Measurements from ENCODE around the gene TAOK2. TPM values are rescaled to one million over a fixed set of nuclear protein-coding genes. Genes with fewer than 3 reads are reported as not detected.
A peak's percentile ranks its signal among the peaks of the same experiment; 100 is the strongest.

TAOK2 gene
- total and polyA plus RNA-seq, 2 experiments from 2014 or later = 24.5 to 33.4 TPM

- H3K27ac ChIP-seq = peak overlapping the region; percentile 94
Observed at GRCh38 chr16:29993903-29994599, 20.4 kb downstream of the TAOK2 start.

GRCh38 chr16:29994600-29995323, 21.1 kb downstream of the TAOK2 start:
- no peaks in the 10 kb centered on the region for H3K9me3 ChIP-seq (ENCODE audit: low read depth)
- no peak for TF ChIP-seq EZH2phosphoT487 (IDR thresholded peaks at IDR 0.05; ENCODE audit: low read depth, severe bottlenecking, unreplicated experiment)
- no peak for TF ChIP-seq EZH2 (IDR thresholded peaks at IDR 0.05; ENCODE audit: borderline replicate concordance)
- TF ChIP-seq, protein P1, sequence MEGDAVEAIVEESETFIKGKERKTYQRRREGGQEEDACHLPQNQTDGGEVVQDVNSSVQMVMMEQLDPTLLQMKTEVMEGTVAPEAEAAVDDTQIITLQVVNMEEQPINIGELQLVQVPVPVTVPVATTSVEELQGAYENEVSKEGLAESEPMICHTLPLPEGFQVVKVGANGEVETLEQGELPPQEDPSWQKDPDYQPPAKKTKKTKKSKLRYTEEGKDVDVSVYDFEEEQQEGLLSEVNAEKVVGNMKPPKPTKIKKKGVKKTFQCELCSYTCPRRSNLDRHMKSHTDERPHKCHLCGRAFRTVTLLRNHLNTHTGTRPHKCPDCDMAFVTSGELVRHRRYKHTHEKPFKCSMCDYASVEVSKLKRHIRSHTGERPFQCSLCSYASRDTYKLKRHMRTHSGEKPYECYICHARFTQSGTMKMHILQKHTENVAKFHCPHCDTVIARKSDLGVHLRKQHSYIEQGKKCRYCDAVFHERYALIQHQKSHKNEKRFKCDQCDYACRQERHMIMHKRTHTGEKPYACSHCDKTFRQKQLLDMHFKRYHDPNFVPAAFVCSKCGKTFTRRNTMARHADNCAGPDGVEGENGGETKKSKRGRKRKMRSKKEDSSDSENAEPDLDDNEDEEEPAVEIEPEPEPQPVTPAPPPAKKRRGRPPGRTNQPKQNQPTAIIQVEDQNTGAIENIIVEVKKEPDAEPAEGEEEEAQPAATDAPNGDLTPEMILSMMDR (IDR thresholded peaks at IDR 0.05; ENCODE audit: poor library complexity) = no peak
- H3K27me3 ChIP-seq = no peaks in the 10 kb centered on the region
- peaks cover 15% of the 10 kb centered on the region for H3K4me1 ChIP-seq (ENCODE audit: insufficient read depth)
- no peaks in the 10 kb centered on the region for H3K9me2 ChIP-seq (replicated peaks; ENCODE audit: insufficient read depth)
- H3K4me3 ChIP-seq = peak overlapping the region; percentile 56
- WGBS (ENCODE audit: low lambda C conversion rate, missing lambda C conversion rate) = 24% methylated on average over 23 of the region's 24 CpGs
- no peaks in the 10 kb centered on the region for H4K20me1 ChIP-seq (ENCODE audit: insufficient read depth, poor library complexity, severe bottlenecking)
- H2AFZ ChIP-seq = peak overlapping the region; percentile 93
- no peaks in the 10 kb centered on the region for H3K36me3 ChIP-seq (replicated peaks; ENCODE audit: insufficient read depth, low read depth)
- H3K27ac ChIP-seq = peak overlapping the region; percentile 94
- DNase-seq (ENCODE audit: low spot score) = no peak
- H3K4me2 ChIP-seq = peak overlapping the region; percentile 86
- H3K79me2 ChIP-seq = peaks cover 10% of the 10 kb centered on the region

More at GRCh38 chr16:29993903-29994599, 20.4 kb downstream of the TAOK2 start:
- DNase-seq (ENCODE audit: low spot score) = no peak
- peaks cover 10% of the 10 kb centered on the region for H3K79me2 ChIP-seq
- no peaks in the 10 kb centered on the region for H4K20me1 ChIP-seq (ENCODE audit: insufficient read depth, poor library complexity, severe bottlenecking)
- H3K4me1 ChIP-seq (ENCODE audit: insufficient read depth) = peaks cover 15% of the 10 kb centered on the region
- no peak overlapping the region for H2AFZ ChIP-seq
- TF ChIP-seq EZH2 (IDR thresholded peaks at IDR 0.05; ENCODE audit: borderline replicate concordance) (no peak), EZH2phosphoT487 (IDR thresholded peaks at IDR 0.05; ENCODE audit: low read depth, severe bottlenecking, unreplicated experiment) (no peak)
- TF ChIP-seq, protein P1 (IDR thresholded peaks at IDR 0.05; ENCODE audit: poor library complexity) = no peak
- 94% methylated on average over 9 of the region's 9 CpGs for WGBS (ENCODE audit: low lambda C conversion rate, missing lambda C conversion rate)
- no peak overlapping the region for H3K4me3 ChIP-seq
- H3K9me2 ChIP-seq (replicated peaks; ENCODE audit: insufficient read depth) = no peaks in the 10 kb centered on the region
- no peaks in the 10 kb centered on the region for H3K27me3 ChIP-seq
- H3K9me3 ChIP-seq (ENCODE audit: low read depth) = no peaks in the 10 kb centered on the region
- peak overlapping the region; percentile 86 for H3K4me2 ChIP-seq
- H3K36me3 ChIP-seq (replicated peaks; ENCODE audit: insufficient read depth, low read depth) = no peaks in the 10 kb centered on the region

DNA sequence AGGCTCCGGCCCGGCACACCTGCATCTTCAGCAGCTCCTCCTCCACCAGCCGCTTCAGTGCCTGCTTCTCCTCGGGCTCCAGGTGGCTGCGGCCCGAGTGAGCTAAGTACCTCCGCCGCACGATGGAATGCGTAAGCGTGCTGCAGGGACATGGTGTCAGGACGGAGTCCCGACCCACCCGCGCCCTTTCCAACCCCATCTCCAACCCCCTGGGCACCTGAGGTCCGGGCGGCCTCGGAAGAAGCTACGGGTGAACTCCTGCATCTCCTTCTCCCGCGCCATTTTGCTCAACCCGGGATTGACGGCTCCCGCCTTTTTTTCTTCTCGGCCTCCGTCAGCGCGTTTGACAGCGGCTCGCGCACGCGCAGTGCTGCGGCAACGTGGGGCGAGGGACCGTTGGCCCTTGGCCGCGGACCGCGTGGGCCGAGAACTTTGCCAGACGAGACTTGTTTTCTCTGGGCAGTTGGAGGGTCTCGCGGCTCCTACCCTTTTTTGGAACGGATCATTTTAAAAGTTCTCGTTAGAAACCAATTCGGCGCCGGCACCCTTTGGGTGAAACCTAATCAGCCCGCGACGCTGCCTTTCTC, 21.7 kb downstream of the TAOK2 start, which contains the start of gene HIRIP3:
TSS of gene HIRIP3 (minus strand) at position 294 of the 587 bp plus-strand sequence. CDS start at position 282, 12 bp downstream.
- DNase-seq (ENCODE audit: low spot score) = peak; percentile 95
- Histone ChIP-seq H3K9me2 (replicated peaks; ENCODE audit: insufficient read depth) (no peaks in the 10 kb centered on the region), H3K27me3 (no peaks in the 10 kb centered on the region), H2AFZ (peak within 1 kb of the TSS; percentile 93), H3K79me2 (peaks cover 10% of the 10 kb centered on the region), H3K4me1 (ENCODE audit: insufficient read depth) (peaks cover 15% of the 10 kb centered on the region), H4K20me1 (ENCODE audit: insufficient read depth, poor library complexity, severe bottlenecking) (no peaks in the 10 kb centered on the region), H3K36me3 (replicated peaks; ENCODE audit: insufficient read depth, low read depth) (no peaks in the 10 kb centered on the region), H3K27ac (peak within 1 kb of the TSS; percentile 94), H3K9me3 (ENCODE audit: low read depth) (no peaks in the 10 kb centered on the region), H3K4me3 (peak within 1 kb of the TSS; percentile 64), H3K4me2 (peak within 1 kb of the TSS; percentile 86)
- 1% methylated on average over 49 of the region's 53 CpGs for WGBS (ENCODE audit: low lambda C conversion rate, missing lambda C conversion rate)
- TF ChIP-seq EZH2 (IDR thresholded peaks at IDR 0.05; ENCODE audit: borderline replicate concordance) (no peak), EZH2phosphoT487 (IDR thresholded peaks at IDR 0.05; ENCODE audit: low read depth, severe bottlenecking, unreplicated experiment) (no peak)
- TF ChIP-seq, protein P1 (IDR thresholded peaks at IDR 0.05; ENCODE audit: poor library complexity) = no peak
